HG03039 (cell line): ENCODE data around the gene CFAP73.

Experiments used
- ATAC-seq: cut with Tn5 transposase; IDR thresholded peaks from one replicate; pipeline ENCODE4 v1.9.1; 2021; ENCODE audit warnings: mild to moderate bottlenecking, moderate library complexity; ENCODE audit not compliant: unreplicated experiment

Gene CFAP73

GRCh38 chr12:113162102-113163029 lies 12.8 kb downstream of the CFAP73 start:
- no peak for ATAC-seq

- no peak for ATAC-seq
Measured at GRCh38 chr12:113163030-113163360, 13.5 kb downstream of the CFAP73 start.

- no peak for ATAC-seq
Measured at GRCh38 chr12:113164014-113164413, 14.5 kb downstream of the CFAP73 start.

DNA sequence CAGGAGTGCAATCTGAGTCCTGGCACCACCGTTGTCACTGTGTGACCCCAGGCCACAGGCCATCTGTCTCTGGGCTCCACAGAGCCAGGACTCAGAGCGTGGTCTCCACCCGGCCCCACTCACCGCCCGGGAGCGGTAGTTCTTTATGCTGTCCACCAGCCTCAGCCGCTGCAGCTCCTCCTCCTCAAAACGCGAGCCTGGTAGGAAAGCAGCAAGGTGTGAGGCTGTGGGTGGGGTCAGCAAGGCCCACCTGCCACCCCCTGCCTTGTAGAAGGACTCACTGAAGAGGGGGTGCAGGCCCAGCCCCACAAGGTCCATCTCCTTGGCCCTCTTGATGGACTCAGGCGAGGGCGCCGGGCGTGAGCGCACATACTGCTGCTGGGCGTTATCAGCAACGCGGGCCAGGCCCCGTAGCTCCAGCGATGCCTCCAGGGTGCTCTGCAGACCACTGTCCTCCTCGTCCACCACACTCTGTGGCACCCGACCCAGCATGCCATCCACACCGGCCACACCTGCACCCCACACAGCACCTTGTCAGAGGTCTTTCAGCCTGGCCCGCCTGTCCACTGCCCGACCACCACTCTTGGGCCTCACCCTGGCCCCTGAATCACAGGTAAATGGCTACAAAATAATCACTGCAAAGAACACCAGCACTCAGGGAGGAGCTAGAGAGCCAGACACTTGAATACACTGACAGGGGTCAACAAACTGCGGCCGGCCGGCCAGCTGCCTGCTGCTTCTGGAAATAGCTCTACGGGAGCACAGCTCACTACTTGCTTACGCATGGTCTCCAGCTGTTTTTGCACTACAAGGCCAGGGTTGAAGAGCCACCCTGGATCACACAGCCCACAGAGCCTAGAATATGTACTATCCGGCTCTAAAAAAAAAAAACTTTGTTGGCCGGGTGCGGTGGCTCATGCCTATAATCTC lies 16.3 kb downstream of the CFAP73 start:
- no peak for ATAC-seq

DNA sequence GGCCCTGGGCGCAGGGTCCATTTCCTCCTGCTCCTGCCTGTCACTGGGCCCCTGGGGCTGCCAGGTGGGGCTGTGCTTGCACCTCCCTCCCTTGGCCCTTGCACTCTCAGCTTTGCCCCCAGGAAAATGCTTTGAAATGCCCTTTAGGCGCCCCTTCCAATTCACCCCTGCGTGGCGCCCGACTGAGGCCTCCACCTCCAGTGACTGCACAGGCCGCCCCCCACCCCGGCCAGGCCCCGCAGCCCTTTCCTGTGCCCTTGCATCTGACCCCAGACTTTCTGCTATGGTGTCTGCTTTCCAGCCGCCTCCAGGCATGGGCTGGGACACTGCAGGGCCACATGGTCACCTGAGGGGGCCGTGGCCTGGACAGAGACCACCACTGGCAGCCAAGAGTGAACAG lies 18.3 kb downstream of the CFAP73 start:
- no peak for ATAC-seq

- ATAC-seq = no peak
Measured at GRCh38 chr12:113169697-113170096, 20.2 kb downstream of the CFAP73 start.

DNA sequence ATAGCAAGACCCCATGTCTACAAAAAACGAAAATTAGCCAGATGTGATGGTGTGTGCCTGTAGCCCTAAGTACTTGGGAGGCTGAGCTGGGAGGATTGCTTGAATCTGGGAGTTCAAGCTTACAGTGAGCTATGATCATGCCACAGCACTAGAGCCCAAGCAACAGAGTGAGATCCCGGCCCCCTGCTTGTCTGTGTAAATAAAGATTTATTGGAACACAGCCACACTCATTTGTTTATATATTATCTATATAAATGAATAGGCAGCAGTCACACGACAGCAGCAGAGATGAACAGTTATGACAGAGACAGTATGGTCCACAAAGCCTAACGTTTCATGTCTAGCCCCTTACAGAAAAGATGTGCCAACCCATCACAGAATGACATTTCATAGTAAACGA lies 20.9 kb downstream of the CFAP73 start:
- no peak for ATAC-seq

GRCh38 chr12:113170926-113171325 lies 21.4 kb downstream of the CFAP73 start:
- no peak for ATAC-seq

DNA sequence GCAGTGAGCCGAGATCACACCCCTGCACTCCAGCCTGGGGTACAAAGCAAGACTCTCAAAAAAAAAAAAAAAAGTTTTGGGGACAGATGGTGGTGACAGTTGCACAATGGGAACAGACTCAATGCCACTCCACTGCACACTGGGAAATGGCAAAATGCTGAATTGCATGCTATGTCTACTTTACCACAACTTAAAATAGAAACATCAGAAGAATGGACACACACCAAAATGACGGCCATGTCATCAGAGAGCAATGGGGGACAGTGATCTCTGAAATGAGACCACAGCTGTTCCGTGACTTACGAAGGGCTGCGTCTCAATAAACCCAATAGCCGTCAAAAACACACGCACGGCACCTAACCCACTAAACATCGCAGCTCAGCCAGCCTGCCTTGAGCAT lies 22.0 kb downstream of the CFAP73 start:
- ATAC-seq = no peak

DNA sequence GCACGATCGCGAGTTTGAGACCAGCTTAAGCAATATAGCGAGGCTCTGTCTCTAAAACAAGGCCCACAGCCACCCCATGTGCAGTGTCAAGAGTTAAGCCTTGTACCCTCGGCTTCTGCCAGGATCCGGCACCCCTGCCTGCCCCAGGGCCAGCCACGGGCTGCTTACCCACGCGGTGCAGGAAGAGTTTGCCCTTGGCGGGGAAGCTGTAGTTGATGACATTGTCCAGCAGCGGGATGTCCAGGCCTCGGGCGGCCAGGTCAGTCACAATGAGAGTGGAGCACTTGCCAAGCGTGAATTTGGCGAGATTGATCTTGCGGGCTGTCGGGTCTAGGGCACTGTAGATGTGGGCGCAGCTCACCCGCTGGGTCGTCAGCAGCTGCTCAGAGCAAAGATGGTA lies 22.7 kb downstream of the CFAP73 start:
- no peak for ATAC-seq

- ATAC-seq = no peak
Measured at GRCh38 chr12:113173081-113173698, 23.7 kb downstream of the CFAP73 start.

GRCh38 chr12:113174461-113175384 lies 25.2 kb downstream of the CFAP73 start:
- no peak for ATAC-seq

GRCh38 chr12:113179023-113179422 lies 29.5 kb downstream of the CFAP73 start:
- ATAC-seq = no peak

- no peak for ATAC-seq
Measured at GRCh38 chr12:113180333-113180732, 30.8 kb downstream of the CFAP73 start.

DNA sequence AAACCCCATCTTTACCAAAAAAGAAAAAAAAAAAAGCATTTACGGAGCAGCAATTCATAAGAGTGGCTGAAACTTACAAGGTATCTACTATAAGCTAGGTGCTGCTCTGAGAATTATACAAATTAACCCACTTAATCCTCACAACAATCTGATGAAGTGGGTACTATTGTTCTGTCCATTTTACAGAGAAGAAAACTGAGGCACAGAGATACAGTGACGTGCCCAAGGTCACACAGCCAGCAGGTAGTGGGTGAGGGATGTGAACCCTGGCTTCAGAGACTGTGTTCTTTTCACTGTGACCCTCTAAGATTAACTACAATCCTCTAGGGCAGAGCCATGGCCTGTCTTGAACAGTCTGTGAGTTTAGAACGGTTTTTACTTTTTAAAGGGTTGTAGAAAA lies 32.5 kb downstream of the CFAP73 start:
- ATAC-seq = no peak

- no peak for ATAC-seq
Measured at GRCh38 chr12:113183030-113183589, 33.6 kb downstream of the CFAP73 start.

DNA sequence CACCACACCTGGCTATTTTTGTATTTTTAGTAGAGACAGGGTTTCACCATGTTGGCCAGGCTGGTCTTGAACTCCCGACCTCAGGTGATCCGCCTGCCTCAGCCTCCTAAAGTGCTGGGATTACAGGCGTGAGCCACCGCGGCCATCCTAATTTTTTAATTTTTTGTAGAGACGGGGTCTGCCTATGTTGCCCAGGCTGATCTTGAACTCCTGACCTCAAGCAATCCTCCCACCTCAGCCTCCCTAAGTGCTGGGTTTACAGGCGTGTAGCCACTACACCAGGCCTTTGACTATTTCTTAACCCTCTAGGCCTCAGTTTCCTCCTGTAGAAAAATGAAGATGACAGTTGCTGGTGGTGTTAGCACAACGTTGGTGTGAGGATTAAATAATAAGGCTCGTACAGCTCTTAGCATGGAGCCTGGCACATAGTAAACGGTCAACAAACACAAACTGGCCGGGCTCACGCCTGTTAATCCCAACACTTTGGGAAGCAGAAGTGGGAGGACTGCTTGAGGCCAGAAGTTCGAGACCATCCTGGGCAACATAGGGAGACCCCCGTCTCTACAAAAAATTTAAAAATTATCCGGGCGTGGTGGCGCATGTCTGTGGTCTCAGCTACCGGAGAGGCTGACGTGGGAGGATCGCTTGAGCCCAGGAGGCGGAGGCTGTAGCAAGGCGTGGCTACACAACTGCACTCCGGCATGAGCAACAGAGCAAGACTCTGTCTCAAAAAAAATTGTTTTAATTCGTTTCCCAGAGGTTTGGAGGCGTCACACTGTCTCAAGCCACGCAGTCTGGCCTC lies 34.8 kb downstream of the CFAP73 start:
- peak; percentile 33 for ATAC-seq

GRCh38 chr12:113184900-113185179 lies 35.3 kb downstream of the CFAP73 start:
- ATAC-seq = peak; percentile 66
